BE2C (cell line): Measurements from ENCODE around the gene NOC2L.

Experiments used
- DNase-seq: peaks from one replicate; pipeline ENCODE4 v3.0.0-alpha.2; 2020
- H3K27me3 ChIP-seq: fragments of 250-450 bp; sonication (Bioruptor Pico); 2 replicates; pipeline ENCODE4 v1.5.1; 2020; ENCODE audit warnings: mild to moderate bottlenecking
- H3K36me3 ChIP-seq: fragments of 250-450 bp; sonication (Bioruptor Pico); 2 replicates; pipeline ENCODE4 v1.5.1; 2020; ENCODE audit warnings: mild to moderate bottlenecking
- H3K4me1 ChIP-seq: fragments of 250-450 bp; sonication (Bioruptor Pico); 2 replicates; pipeline ENCODE4 v1.5.1; 2020
- H3K4me3 ChIP-seq: 2 replicates; pipeline ENCODE4 v1.5.1; 2011; ENCODE audit warnings: low read depth, low read length
- H3K9me3 ChIP-seq: fragments of 250-450 bp; sonication (Bioruptor Pico); 2 replicates; pipeline ENCODE4 v1.5.1; 2020
- TF ChIP-seq, protein P1 (sequence below): IDR thresholded peaks from 2 replicates; pipeline ENCODE4 v1.5.1; 2012; ENCODE audit warnings: mild to moderate bottlenecking, low read depth, low read length

NOC2L gene

DNA sequence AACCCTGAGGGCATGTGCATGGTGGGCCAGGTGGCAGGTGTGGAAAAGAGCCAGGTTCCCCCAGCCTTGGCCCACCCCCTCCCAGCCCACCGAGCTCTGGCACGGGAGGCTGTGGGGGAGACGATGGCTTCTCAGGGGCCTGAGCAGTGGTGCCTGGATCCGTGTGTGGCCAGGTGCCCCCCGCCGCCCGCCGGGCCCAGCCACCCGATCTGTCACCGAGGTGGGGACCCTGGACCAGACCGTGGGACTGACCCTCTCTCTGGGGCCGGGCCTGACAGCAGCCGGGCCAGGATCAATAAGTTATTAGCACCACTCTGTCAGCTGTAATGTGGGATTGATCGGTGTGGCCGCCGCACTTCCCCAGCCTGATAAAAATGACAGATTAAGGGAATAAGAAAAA lies 21.5 kb downstream of the NOC2L start:
- peaks cover 5% of the 10 kb centered on the region for H3K36me3 ChIP-seq
- no peaks in the 10 kb centered on the region for H3K9me3 ChIP-seq
- H3K4me3 ChIP-seq = no peak overlapping the region
- peaks cover 5% of the 10 kb centered on the region; the same call in 1 of the 2 replicates for H3K27me3 ChIP-seq
- no peak for DNase-seq
- TF ChIP-seq, protein P1, sequence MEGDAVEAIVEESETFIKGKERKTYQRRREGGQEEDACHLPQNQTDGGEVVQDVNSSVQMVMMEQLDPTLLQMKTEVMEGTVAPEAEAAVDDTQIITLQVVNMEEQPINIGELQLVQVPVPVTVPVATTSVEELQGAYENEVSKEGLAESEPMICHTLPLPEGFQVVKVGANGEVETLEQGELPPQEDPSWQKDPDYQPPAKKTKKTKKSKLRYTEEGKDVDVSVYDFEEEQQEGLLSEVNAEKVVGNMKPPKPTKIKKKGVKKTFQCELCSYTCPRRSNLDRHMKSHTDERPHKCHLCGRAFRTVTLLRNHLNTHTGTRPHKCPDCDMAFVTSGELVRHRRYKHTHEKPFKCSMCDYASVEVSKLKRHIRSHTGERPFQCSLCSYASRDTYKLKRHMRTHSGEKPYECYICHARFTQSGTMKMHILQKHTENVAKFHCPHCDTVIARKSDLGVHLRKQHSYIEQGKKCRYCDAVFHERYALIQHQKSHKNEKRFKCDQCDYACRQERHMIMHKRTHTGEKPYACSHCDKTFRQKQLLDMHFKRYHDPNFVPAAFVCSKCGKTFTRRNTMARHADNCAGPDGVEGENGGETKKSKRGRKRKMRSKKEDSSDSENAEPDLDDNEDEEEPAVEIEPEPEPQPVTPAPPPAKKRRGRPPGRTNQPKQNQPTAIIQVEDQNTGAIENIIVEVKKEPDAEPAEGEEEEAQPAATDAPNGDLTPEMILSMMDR = no peak
- peaks cover 60% of the 10 kb centered on the region for H3K4me1 ChIP-seq

DNA sequence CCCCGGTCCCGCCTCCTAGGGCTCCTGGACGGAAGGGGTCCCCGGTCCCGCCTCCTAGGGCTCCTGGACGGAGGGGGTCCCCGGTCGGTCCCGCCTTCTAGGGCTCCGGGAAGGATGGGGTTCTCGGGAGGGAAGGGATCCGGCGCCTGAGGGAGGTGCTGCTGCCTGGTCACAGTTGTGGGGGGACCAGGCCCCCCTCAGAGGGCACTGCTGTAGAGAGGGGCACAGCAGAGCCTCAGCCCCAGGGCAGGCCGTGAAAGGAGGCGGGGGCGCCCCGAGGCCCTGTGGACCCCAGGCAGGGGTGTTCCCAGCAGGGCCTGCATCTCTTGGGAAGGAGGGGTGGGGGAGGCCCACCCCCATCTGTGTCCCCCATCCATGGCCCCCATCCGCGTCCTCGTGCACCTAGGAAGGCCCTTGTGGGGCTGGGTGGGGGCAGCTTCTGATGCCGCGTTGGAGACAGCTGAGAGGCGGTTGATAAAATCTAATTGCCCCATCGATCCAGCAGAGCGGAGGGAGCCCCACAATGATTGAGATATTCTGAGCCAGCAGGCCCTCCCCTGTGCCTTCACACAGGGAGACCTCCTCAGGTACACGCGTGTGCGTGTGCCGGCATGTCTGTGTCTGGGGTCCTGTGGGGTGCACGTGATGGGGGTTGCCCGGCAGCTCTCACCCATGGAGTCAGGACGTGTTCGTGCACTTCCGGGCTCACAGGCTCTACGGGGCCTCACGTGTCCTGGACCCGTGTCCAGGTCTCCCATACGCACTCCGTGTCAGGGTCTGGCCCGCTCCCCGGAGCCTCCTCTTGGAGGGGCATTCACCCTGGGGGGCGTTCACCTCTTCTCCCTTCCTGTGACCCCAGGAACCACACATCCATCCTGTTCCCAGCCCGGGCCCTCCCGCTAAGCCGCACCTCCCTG lies 22.4 kb downstream of the NOC2L start:
- TF ChIP-seq, protein P1 = no peak
- no peak for DNase-seq
- Histone ChIP-seq H3K27me3 (peaks cover 5% of the 10 kb centered on the region; the same call in 1 of the 2 replicates), H3K36me3 (peaks cover 7% of the 10 kb centered on the region), H3K4me3 (no peak overlapping the region), H3K9me3 (no peaks in the 10 kb centered on the region), H3K4me1 (peaks cover 69% of the 10 kb centered on the region)

DNA sequence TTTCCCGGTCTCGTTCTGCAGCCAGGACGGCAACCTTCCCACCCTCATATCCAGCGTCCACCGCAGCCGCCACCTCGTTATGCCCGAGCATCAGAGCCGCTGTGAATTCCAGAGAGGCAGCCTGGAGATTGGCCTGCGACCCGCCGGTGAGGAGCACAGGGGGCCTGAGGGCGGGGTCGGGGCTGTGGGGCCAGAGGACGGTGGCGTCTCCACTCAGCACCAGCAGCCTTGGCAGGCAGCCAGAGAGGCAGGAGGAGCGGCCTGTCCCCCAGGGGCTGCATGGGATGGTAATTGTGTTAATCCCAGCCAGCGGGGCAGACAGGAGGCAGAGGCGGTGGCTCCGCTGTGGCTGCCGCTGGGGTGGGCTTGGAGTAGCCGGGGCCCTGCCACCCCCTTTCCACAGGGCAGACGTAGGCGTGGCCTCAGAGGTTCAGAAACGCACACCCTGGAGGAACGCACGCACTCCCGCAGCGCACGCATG lies 23.3 kb downstream of the NOC2L start:
- H3K27me3 ChIP-seq = peaks cover 5% of the 10 kb centered on the region; the same call in 1 of the 2 replicates
- TF ChIP-seq, protein P1 = no peak
- peak; percentile 99 for DNase-seq
- no peaks in the 10 kb centered on the region for H3K9me3 ChIP-seq
- peaks cover 68% of the 10 kb centered on the region for H3K4me1 ChIP-seq
- H3K4me3 ChIP-seq = peak overlapping the region; percentile 38
- peaks cover 8% of the 10 kb centered on the region for H3K36me3 ChIP-seq

DNA sequence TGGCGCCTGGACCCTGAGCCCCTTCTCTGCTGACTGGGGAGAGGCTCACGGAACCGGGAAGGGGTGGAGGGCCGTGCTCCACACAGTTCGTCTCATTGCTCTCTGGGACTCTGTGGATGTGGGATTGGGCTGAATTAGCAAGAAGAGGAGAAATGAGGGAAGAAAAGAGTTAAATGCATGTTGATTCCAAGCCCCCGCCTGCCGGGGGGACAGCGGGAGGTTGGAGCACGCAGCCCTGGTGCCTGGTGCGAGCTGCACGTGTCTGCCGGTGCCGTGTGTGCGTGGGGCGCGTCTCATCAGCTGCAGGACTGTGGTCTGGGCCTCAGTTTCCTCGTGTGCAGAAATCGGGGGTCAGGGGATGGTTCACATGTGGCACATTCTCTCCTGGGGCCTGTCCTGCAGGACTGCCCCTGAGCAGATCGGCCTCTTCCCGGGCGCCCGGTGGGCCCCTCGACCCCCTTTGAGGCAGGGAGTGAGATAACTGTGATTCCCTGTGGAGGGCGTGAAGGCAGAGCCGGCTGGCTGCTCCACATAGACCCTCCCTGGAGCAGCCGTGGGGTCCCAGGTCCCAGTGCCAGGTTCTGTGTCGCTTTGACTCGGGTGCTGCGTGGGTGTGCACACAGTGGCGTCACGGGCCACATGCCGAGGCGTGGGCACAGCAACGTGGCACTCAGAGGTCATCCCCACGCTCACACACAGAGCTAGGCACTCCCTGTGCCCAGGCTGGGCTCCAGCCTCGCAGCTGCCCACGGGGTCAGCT lies 23.9 kb downstream of the NOC2L start:
- H3K9me3 ChIP-seq = no peaks in the 10 kb centered on the region
- peaks cover 14% of the 10 kb centered on the region for H3K36me3 ChIP-seq
- no peak for DNase-seq
- peak overlapping the region; percentile 38 for H3K4me3 ChIP-seq
- peaks cover 5% of the 10 kb centered on the region; the same call in 1 of the 2 replicates for H3K27me3 ChIP-seq
- TF ChIP-seq, protein P1 = no peak
- peaks cover 69% of the 10 kb centered on the region for H3K4me1 ChIP-seq

DNA sequence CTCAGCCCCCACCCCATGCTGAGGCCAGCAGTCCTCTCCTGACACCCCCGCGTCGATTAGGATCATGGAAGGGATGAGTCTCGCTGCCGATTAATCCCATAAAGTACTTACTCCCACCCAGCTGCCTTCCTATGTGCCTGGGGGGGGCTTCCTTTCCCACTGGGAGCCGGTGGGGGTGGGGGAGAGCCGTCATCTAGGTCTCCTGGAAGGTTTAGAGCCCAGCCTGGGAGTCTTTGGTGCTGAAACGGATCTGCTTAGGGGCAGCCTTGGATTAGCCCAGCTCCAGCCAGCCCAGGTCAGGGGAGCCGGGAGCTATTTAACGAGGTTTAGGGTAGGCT lies 25.5 kb downstream of the NOC2L start:
- Histone ChIP-seq H3K27me3 (peaks cover 5% of the 10 kb centered on the region; the same call in 1 of the 2 replicates), H3K4me3 (no peak overlapping the region), H3K9me3 (no peaks in the 10 kb centered on the region), H3K36me3 (peaks cover 17% of the 10 kb centered on the region), H3K4me1 (peaks cover 58% of the 10 kb centered on the region)
- no peak for DNase-seq
- TF ChIP-seq, protein P1 = no peak
